Frontal cortex (tissue), 4 donors: ENCODE results near the gene OTOA. TPM values are rescaled to one million over a fixed set of nuclear protein-coding genes. Genes with fewer than 3 reads are reported as not detected.
"Not testable (repeated sequence)": the region's sequence is repeated elsewhere in the genome, so short reads cannot be mapped to it uniquely, and the experiment has no call there.

ENCODE experiments used
- DNase-seq, 2 donors: peaks; one replicate each; pipeline ENCODE4 v3.0.0; 2012; ENCODE audit warnings: low spot score in 2 of 2
- FAIRE-seq: peaks from 2 replicates; lab custom pipeline; 2012; peaks lifted over from hg19 to GRCh38; lab: Jason Lieb, UNC
- total RNA-seq: library from RNA; depleted of rRNA; stranded (reverse); fragments of >200 nt; gene quantifications from one replicate; pipeline ENCODE4 v1.2.3, GENCODE V29; 2014
- donor health status: control.
- donor health status: control.
- donor health status: control.

OTOA gene
- total RNA-seq, 1 donor from 2014 or later: 0.41 TPM

GRCh38 chr16:21664801-21665492 is 1.2 kb downstream of the OTOA start:
- DNase-seq (no peak), FAIRE-seq (no peak)

- DNase-seq: no peak
Measured at GRCh38 chr16:21666772-21667171, 3.0 kb downstream of the OTOA start.

GRCh38 chr16:21667575-21667974 is 3.8 kb downstream of the OTOA start:
- FAIRE-seq (no peak), DNase-seq (no peak)

More at GRCh38 chr16:21666772-21667171, 3.0 kb downstream of the OTOA start:
- no peak for FAIRE-seq

- FAIRE-seq (no peak), DNase-seq (no peak)
Measured at GRCh38 chr16:21673469-21673868, 9.7 kb downstream of the OTOA start.

- DNase-seq, FAIRE-seq: not testable (repeated sequence)
Measured at GRCh38 chr16:21674456-21674855, 10.7 kb downstream of the OTOA start.

- not testable (repeated sequence) for DNase-seq, FAIRE-seq
Measured at GRCh38 chr16:21680714-21681113, 16.9 kb downstream of the OTOA start.

GRCh38 chr16:21683184-21683583 is 19.4 kb downstream of the OTOA start:
- FAIRE-seq: no peak
- no peak for DNase-seq

DNA sequence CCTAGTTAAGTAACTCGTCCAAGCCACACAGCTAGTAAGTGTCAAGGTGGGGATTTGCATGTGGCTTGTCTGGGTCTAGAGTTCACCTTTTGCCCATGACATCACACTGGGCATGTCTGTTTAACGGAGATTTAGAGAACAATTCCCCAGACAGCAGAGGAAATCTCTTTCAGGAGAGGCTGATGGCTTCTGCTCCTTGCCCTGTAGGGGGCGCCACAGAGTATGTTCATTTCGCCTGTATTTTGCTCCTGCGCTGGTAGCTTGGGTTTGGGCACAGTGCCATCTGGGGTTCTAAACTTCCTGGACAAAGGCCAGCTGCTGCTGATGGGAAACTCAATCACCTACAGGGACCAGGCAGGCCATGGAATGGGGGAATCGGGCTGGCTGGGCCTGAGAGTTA is 20.4 kb downstream of the OTOA start:
- no peak for FAIRE-seq
- no peak for DNase-seq

DNA sequence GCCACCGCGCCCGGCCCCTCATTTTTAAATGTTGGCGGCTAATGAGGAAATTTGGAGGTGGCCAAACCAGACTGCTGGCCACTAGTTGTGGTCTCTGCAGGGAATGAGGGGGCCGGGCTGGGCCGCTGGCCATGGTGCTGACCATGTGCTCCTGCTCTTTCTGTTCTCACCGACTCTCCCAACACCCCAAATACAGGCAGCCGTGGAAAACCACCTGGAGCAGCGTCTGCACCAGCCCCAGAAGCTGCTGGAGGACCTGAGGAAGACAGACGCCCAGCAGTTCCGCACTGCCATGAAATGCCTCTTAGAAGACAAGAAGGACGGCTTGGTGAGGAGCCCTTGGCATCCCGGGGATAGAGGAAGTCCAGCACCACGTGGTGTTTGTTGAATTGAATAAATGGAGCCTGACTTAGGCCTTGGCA is 21.3 kb downstream of the OTOA start:
- DNase-seq (no peak), FAIRE-seq (no peak)

GRCh38 chr16:21689107-21689506 is 25.3 kb downstream of the OTOA start:
- no peak for DNase-seq
- FAIRE-seq: no peak

GRCh38 chr16:21690967-21691366 is 27.2 kb downstream of the OTOA start:
- not testable (repeated sequence) for FAIRE-seq, DNase-seq

DNA sequence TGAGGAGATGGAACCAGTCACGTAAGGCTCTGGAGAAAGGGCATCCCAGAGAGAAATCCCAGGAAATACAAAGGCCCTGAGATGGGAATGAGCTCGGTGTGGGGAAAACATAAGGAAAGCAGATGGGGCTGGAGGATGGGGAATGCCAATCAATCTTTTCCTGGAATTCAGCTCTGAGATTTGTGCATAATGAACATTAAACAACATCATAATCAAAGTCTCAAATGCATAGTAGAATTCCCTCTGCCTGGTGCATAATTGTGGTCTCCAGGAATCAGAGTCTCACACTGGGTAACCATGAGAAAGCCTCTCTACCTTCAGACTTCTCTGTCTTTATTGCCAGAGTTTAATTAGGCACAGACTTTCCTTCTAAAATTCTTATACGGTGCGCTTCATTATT is 30.8 kb downstream of the OTOA start:
- DNase-seq (no peak), FAIRE-seq (no peak)

- FAIRE-seq: no peak
- DNase-seq: no peak
Measured at GRCh38 chr16:21697032-21697431, 33.3 kb downstream of the OTOA start.

DNA sequence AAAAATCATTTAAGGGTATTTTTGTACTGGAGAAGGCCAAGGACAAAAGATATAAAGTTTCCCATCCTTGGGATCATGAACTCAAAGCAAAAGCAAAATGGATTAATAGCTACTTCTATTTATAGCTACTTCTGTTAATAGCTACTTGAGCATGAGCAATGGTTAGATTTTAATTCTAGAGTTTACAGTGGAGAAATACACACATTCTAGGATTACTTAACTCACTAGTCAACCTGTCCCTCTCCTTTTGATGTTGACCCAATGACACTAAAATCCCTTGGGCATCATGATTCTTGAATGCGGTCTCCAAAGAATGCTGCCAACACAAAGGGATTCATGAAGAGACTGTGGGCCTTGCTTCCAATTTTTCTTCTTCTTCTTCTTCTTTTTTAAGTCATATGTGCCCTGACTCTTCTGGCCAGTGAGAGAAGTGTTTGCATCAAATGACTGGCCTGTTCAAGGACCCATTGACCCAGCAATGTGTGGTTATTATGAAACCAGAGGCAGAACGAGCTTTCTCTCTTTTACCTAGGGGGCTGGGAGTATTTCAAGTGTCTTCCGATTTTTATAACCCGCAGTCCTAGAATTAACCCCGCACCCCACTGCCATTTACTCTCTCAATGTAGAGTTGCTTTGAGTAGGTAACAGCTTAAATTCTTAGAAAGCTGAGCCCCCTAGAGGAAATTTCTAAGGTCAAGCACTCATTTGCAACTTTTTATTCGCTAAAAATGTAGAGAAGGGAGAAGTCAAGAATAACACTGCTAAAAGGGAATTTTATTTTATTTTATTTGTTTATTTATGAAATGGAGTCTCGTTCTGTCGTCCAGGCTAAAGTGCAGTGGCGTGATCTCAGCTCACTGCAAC is 34.6 kb downstream of the OTOA start:
- FAIRE-seq (no peak), DNase-seq (no peak)

- FAIRE-seq: no peak
- DNase-seq: no peak
Measured at GRCh38 chr16:21701271-21701670, 37.5 kb downstream of the OTOA start.

- DNase-seq (no peak), FAIRE-seq (no peak)
Measured at GRCh38 chr16:21702276-21702675, 38.5 kb downstream of the OTOA start.

GRCh38 chr16:21703156-21703555 is 39.4 kb downstream of the OTOA start:
- no peak for FAIRE-seq

DNA sequence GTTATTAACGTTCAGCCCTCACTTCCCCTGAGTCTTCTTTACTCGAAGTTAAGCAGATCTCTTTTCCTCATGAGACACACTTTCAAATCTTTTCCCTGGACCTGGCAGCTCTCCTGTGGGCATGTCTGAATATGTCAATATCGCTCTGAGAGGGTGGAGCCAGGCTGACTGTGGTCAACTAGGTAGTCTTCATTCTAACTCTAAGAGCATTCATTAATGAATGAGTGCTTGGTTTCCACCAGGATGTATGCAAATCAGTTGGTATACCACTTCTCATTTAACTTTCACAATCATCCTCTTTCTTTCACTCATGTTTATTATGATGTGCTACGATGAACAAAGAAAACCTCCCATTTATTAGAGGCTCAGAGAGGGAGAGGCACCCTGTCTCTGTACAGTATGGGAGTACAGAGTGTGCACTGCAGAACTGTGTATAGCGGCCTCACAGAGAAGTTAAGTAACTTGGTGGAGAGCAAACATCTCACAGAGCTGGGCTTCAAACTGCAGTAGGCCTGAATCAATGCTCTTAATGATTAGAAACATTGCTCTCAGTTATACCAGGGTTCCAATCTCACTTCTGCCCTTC is 39.9 kb downstream of the OTOA start:
- DNase-seq (no peak), FAIRE-seq (no peak)

More at GRCh38 chr16:21703156-21703555, 39.4 kb downstream of the OTOA start:
- no peak for DNase-seq

DNA sequence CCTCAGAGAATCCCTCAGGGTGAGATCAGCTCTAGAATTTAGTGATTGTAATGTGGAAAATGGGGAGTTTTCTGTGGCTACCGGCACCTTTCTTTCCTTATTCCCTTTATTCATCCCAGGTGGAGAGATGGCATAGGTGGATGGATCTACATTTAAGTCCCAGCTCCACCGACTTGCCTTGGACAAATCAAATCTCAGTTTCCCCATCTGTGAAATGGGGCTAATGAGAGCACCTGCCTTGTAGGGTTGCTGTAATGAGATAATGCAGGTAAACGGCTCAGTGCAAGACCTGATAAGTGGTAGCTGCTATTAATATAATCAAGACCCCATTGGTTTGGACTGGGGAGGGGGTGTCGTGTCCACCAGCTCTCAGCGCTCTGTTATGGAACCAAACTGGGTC is 40.5 kb downstream of the OTOA start:
- FAIRE-seq: no peak
- DNase-seq: no peak

DNA sequence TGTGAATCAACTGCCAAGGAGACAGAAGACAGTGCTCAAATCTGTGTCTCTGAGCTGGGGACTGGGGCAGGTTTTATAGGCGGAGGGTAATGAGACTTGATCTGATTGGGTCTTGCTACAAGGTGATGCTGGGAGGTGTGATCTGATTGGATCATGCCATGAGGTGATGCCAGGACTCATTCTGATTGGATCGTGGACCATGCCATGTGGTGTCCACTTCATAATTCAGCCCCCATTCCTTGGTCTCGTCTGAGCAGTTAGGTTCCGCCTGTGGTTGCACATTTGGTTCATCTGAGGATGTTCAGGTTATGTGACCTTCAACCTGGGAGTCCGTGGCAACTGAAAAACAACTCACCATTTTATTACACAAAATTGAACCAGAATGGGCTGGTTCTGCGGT is 41.0 kb downstream of the OTOA start:
- no peak for FAIRE-seq
- DNase-seq: no peak
